Osteocyte (in vitro differentiated cells): ENCODE measurements around the gene TIMM44. TPM values are rescaled to one million over a fixed set of nuclear protein-coding genes. Genes with fewer than 3 reads are reported as not detected.

Experiments used
- DNase-seq: peaks from one replicate; pipeline ENCODE4 v3.0.0; 2021; ENCODE audit warnings: mixed read lengths; ENCODE audit not compliant: unreplicated experiment; ENCODE audit errors: extremely low spot score
- H3K27ac Mint-ChIP-seq: one replicate; pipeline ENCODE4 v1.8.0; 2021; ENCODE audit warnings: mild to moderate bottlenecking, mixed read lengths; ENCODE audit not compliant: unreplicated experiment
- H3K27me3 Mint-ChIP-seq: one replicate; pipeline ENCODE4 v1.8.0; 2021; ENCODE audit warnings: mixed read lengths; ENCODE audit not compliant: unreplicated experiment
- H3K36me3 Mint-ChIP-seq: one replicate; pipeline ENCODE4 v1.8.0; 2021; ENCODE audit warnings: mixed read lengths; ENCODE audit not compliant: unreplicated experiment
- H3K4me1 Mint-ChIP-seq: one replicate; pipeline ENCODE4 v1.8.0; 2021; ENCODE audit warnings: mixed read lengths; ENCODE audit not compliant: unreplicated experiment
- H3K4me3 Mint-ChIP-seq: one replicate; pipeline ENCODE4 v1.8.0; 2021; ENCODE audit warnings: mild to moderate bottlenecking, moderate library complexity, mixed read lengths; ENCODE audit not compliant: unreplicated experiment
- H3K9me3 Mint-ChIP-seq: one replicate; pipeline ENCODE4 v1.8.0; 2021; ENCODE audit warnings: mixed read lengths; ENCODE audit not compliant: unreplicated experiment
- CTCF ChIP-seq: fragments of 200-600 bp; sonication (generic); IDR thresholded peaks from 2 replicates; pipeline ENCODE4 v1.5.0; 2021; ENCODE audit warnings: antibody characterized with exemption, mild to moderate bottlenecking, moderate library complexity
- total RNA-seq: library from RNA; stranded (reverse); gene quantifications from 2 replicates; pipeline ENCODE4 v1.2.1, GENCODE V29; 2021

TIMM44 gene
- total RNA-seq, 1 donor from 2014 or later, result 73.4 TPM

GRCh38 chr19:7905859-7906258, 37.6 kb downstream of the TIMM44 start:
- DNase-seq, result no peak
- Mint-ChIP-seq H3K36me3 (peaks cover 4% of the 10 kb centered on the region), H3K4me1 (peaks cover 26% of the 10 kb centered on the region), H3K27ac (peak overlapping the region; percentile 21), H3K9me3 (no peaks in the 10 kb centered on the region), H3K27me3 (no peaks in the 10 kb centered on the region), H3K4me3 (peak overlapping the region; percentile 80)
- TF ChIP-seq CTCF, result no peak

- Mint-ChIP-seq H3K9me3 (no peaks in the 10 kb centered on the region), H3K27me3 (no peaks in the 10 kb centered on the region), H3K27ac (peak overlapping the region; percentile 88), H3K4me3 (peak overlapping the region; percentile 80), H3K4me1 (peaks cover 26% of the 10 kb centered on the region), H3K36me3 (no peaks in the 10 kb centered on the region)
- DNase-seq, result no peak
- no peak for TF ChIP-seq CTCF
Measured at GRCh38 chr19:7905268-7905667, 38.2 kb downstream of the TIMM44 start.

GRCh38 chr19:7904074-7905020, 39.1 kb downstream of the TIMM44 start:
- H3K27ac Mint-ChIP-seq, result peak overlapping the region; percentile 88
- peak overlapping the region; percentile 80 for H3K4me3 Mint-ChIP-seq
- H3K36me3 Mint-ChIP-seq, result peaks cover 3% of the 10 kb centered on the region
- TF ChIP-seq CTCF, result no peak
- H3K9me3 Mint-ChIP-seq, result no peaks in the 10 kb centered on the region
- H3K27me3 Mint-ChIP-seq, result no peaks in the 10 kb centered on the region
- H3K4me1 Mint-ChIP-seq, result peaks cover 26% of the 10 kb centered on the region
- DNase-seq, result no peak

- Mint-ChIP-seq H3K9me3 (no peaks in the 10 kb centered on the region), H3K27me3 (no peaks in the 10 kb centered on the region), H3K4me3 (peak within 1 kb of the TSS; percentile 82), H3K27ac (peak within 1 kb of the TSS; percentile 91), H3K4me1 (peaks cover 26% of the 10 kb centered on the region), H3K36me3 (peaks cover 3% of the 10 kb centered on the region)
- peak; percentile 100 for DNase-seq
- peak; percentile 59 for TF ChIP-seq CTCF
Measured at GRCh38 chr19:7903244-7904073, 40.0 kb downstream of the TIMM44 start, which contains the start of gene MAP2K7. TSS of gene MAP2K7 (plus strand) at chr19:7903877. CDS start at chr19:7903945, 68 bp downstream.
